Endothelial cell of umbilical vein (primary cell): ENCODE data around the gene GOLGA6A. TPM values are rescaled to one million over a fixed set of nuclear protein-coding genes. Genes with fewer than 3 reads are reported as not detected.

ENCODE experiments used
- BruUV-seq: library from RNA; stranded (reverse); fragments of 400-500 nt; replicated peaks from 2 replicates; lab custom pipeline; 2021; lab: Mats Ljungman, UMichigan
- CTCF ChIA-PET: fragments of 300-600, 350-600 bp; sonication (Branson Sonifier 250); formaldehyde crosslinking; loops from one replicate; lab custom pipeline; 2021; ENCODE audit warnings: antibody characterized with exemption, inconsistent platforms; lab: Charles Lee
- POLR2A ChIA-PET: fragments of 300-600, 350-600 bp; sonication (Branson Sonifier 250); formaldehyde crosslinking; loops from one replicate; lab custom pipeline; 2021; ENCODE audit warnings: antibody characterized with exemption, inconsistent platforms; lab: Charles Lee
- DNase-seq: peaks from one replicate; pipeline ENCODE4 v3.0.0-alpha.2; 2011; ENCODE audit warnings: low read depth, low spot score
- FAIRE-seq: peaks from 2 replicates; lab custom pipeline; 2011; peaks lifted over from hg19 to GRCh38; lab: Jason Lieb, UNC
- H2AFZ ChIP-seq: 2 replicates; pipeline ENCODE4 v1.6.0; 2012; ENCODE audit warnings: low read depth, low read length, control low read depth, inconsistent platforms
- H3K27ac ChIP-seq: 2 replicates; pipeline ENCODE4 v1.5.1; 2011; ENCODE audit warnings: low read depth, mild to moderate bottlenecking, control low read depth, low read length, moderate library complexity; ENCODE audit not compliant: insufficient read depth
- H3K27me3 ChIP-seq, 2 experiments: 2 replicates each; pipeline versions ENCODE4 v1.6.0 to v1.6.1; 2011; ENCODE audit warnings: low read length in 2 of 2, mixed read lengths in 1 of 2; ENCODE audit not compliant: control insufficient read depth in 2 of 2, insufficient read depth in 2 of 2
- H3K36me3 ChIP-seq, 2 experiments: 2 replicates in 1 of 2; 3 replicates in 1 of 2; pipeline ENCODE4 v1.5.1; 2011; ENCODE audit warnings: low read length in 2 of 2, mild to moderate bottlenecking in 1 of 2, moderate library complexity in 1 of 2; ENCODE audit not compliant: control insufficient read depth in 2 of 2, insufficient read depth in 2 of 2; ENCODE audit errors: extremely low read depth in 1 of 2
- H3K4me1 ChIP-seq: 3 replicates; pipeline ENCODE4 v1.5.1; 2011; ENCODE audit warnings: mild to moderate bottlenecking, low read length; ENCODE audit not compliant: control insufficient read depth, insufficient read depth; ENCODE audit errors: extremely low read depth
- H3K4me2 ChIP-seq: 2 replicates; pipeline ENCODE4 v1.6.1; 2011; ENCODE audit warnings: low read length, control low read depth, mixed read lengths; ENCODE audit not compliant: insufficient read depth
- H3K4me3 ChIP-seq, 3 experiments: fragments of 200-600 bp in 1 of 3; sonication (generic), shearing (Covaris generic) in 1 of 3; replicated peaks in 1 of 3; 2 replicates each; pipeline ENCODE4 v1.5.1; 2011 to 2016; ENCODE audit warnings: control low read depth in 3 of 3, low read length in 3 of 3, mild to moderate bottlenecking in 2 of 3, inconsistent platforms in 1 of 3, low read depth in 1 of 3, moderate library complexity in 1 of 3; ENCODE audit not compliant: insufficient read depth in 1 of 3
- H3K79me2 ChIP-seq: 2 replicates; pipeline ENCODE4 v1.6.0; 2012; ENCODE audit warnings: low read length, inconsistent platforms; ENCODE audit not compliant: control insufficient read depth, insufficient read depth
- H3K9ac ChIP-seq: replicated peaks from 2 replicates; pipeline ENCODE3; 2011; ENCODE audit warnings: low read length, control low read depth; ENCODE audit not compliant: insufficient read depth; ENCODE audit errors: extremely low read depth
- H3K9me1 ChIP-seq: replicated peaks from 3 replicates; pipeline ENCODE4 v1.6.0; 2011; ENCODE audit warnings: mild to moderate bottlenecking, low read length; ENCODE audit not compliant: control insufficient read depth, insufficient read depth; ENCODE audit errors: extremely low read depth
- H3K9me3 ChIP-seq: replicated peaks from 2 replicates; pipeline ENCODE4 v1.5.1; 2012; ENCODE audit warnings: low read length, inconsistent platforms; ENCODE audit not compliant: control insufficient read depth, insufficient read depth
- H4K20me1 ChIP-seq: replicated peaks from 2 replicates; pipeline ENCODE3; 2011; ENCODE audit warnings: mild to moderate bottlenecking, low read length; ENCODE audit not compliant: control insufficient read depth, insufficient read depth; ENCODE audit errors: extremely low read depth
- CTCF ChIP-seq, 2 donors: IDR thresholded peaks; 1 replicate in 1 of 2; 2 replicates in 1 of 2; pipeline ENCODE4 v1.5.1; 2011; ENCODE audit warnings: low read length in 2 of 2, mild to moderate bottlenecking in 2 of 2, moderate library complexity in 2 of 2, control low read depth in 1 of 2, inconsistent platforms in 1 of 2, low read depth in 1 of 2; ENCODE audit not compliant: insufficient read depth in 1 of 2; ENCODE audit errors: extremely low read depth in 1 of 2
- EZH2 ChIP-seq: IDR thresholded peaks from 2 replicates; pipeline ENCODE4 v1.6.1; 2012; ENCODE audit warnings: borderline replicate concordance, low read depth, mild to moderate bottlenecking, moderate library complexity, low read length, inconsistent platforms; ENCODE audit not compliant: severe bottlenecking
- FOS ChIP-seq: IDR thresholded peaks from 2 replicates; pipeline ENCODE4 v1.6.1; 2011; ENCODE audit warnings: mild to moderate bottlenecking, low read length, moderate library complexity, borderline replicate concordance; ENCODE audit not compliant: insufficient read depth
- GATA2 ChIP-seq: IDR thresholded peaks from 2 replicates; pipeline ENCODE4 v1.7.0; 2011; ENCODE audit warnings: low read depth, mild to moderate bottlenecking, moderate library complexity, mixed read lengths, low read length; ENCODE audit not compliant: insufficient read length, insufficient read depth
- JUN ChIP-seq: IDR thresholded peaks from 2 replicates; pipeline ENCODE4 v1.6.1; 2011; ENCODE audit warnings: borderline replicate concordance, low read depth; ENCODE audit not compliant: insufficient read length, insufficient read depth
- MAX ChIP-seq: IDR thresholded peaks from 2 replicates; pipeline ENCODE4 v1.6.1; 2011; ENCODE audit not compliant: insufficient read depth, insufficient read length
- MYC ChIP-seq: IDR thresholded peaks from one replicate; pipeline ENCODE4 v1.6.1; 2011; ENCODE audit warnings: mild to moderate bottlenecking, low read depth, low read length
- POLR2A ChIP-seq: IDR thresholded peaks from 2 replicates; pipeline ENCODE4 v1.6.1; 2012; ENCODE audit warnings: low read depth, mild to moderate bottlenecking, control low read depth, low read length
- POLR2AphosphoS5 ChIP-seq: IDR thresholded peaks from 2 replicates; pipeline ENCODE4 v1.6.1; 2012; ENCODE audit warnings: low read depth, mild to moderate bottlenecking, control low read depth, low read length, moderate library complexity; ENCODE audit not compliant: insufficient read depth
- dilution Hi-C: fragments of 300-500 bp; cut with MboI; formaldehyde crosslinking; loops from one replicate; pipeline ENCODE4 v1.15.0; 2019; ENCODE audit warnings: low sequenced_read_pairs; ENCODE audit not compliant: extremely low pct_ligation_motif_present
- intact Hi-C: fragments of 100-400 bp; cut with micrococcal nuclease; formaldehyde crosslinking; loops from one replicate; pipeline ENCODE4 v1.10.0; 2022
- polyA plus RNA-seq, 4 experiments: library from polyadenylated mRNA; depleted of rRNA in 3 of 4; stranded (reverse) in 3 of 4; unstranded in 1 of 4; fragments of >200 nt; gene quantifications; 2 replicates each; pipeline versions ENCODE4 v1.2.1 to v1.2.3, GENCODE V29; 2011 to 2012; ENCODE audit warnings: missing spikeins in 1 of 4
- total RNA-seq: library from RNA; stranded (reverse); gene quantifications from 2 replicates; pipeline ENCODE4 v1.2.3, GENCODE V29; 2021

GOLGA6A gene
- total and polyA plus RNA-seq, 2 donors (not counting 3 experiments of a cell fraction or from before 2014, with no cell fraction given): not detected

- POLR2A ChIA-PET: no interaction called here
- Histone ChIP-seq H3K79me2 (no peaks in the 10 kb centered on the region), H3K27me3 (no peaks in the 10 kb centered on the region), H3K4me3 (no peak overlapping the region), H3K9ac (no peak overlapping the region), H3K36me3 (no peaks in the 10 kb centered on the region), H3K4me1 (peaks cover 9% of the 10 kb centered on the region), H3K27ac (no peak overlapping the region), H3K9me1 (no peaks in the 10 kb centered on the region), H3K4me2 (no peak overlapping the region), H2AFZ (no peak overlapping the region), H3K9me3 (no peaks in the 10 kb centered on the region), H4K20me1 (no peaks in the 10 kb centered on the region)
- CTCF ChIA-PET: interaction anchor here (1.0 to 15.1 kb wide), 5 partner anchors 8 to 93 kb away, joined by 3 to 651 read pairs (median 10); no protein-coding TSS in a partner anchor
- intact Hi-C loops (no loop called here), dilution Hi-C loops (no loop called here)
- FAIRE-seq: no peak
- DNase-seq: no peak
- TF ChIP-seq POLR2A: no peak
- TF ChIP-seq MYC: no peak
- TF ChIP-seq FOS: no peak
- TF ChIP-seq JUN: no peak
- TF ChIP-seq GATA2: no peak
- TF ChIP-seq POLR2AphosphoS5: no peak
- TF ChIP-seq MAX: no peak
- TF ChIP-seq CTCF (IDR thresholded peaks at IDR 0.05; ENCODE audit: extremely low read depth in 1 of 2, insufficient read depth in 1 of 2, low read depth in 1 of 2, low read length in 2 of 2): no peak
- no peak for TF ChIP-seq EZH2
- BruUV-seq: no TSS peak
Observed at GRCh38 chr15:74044267-74045110, 37.9 kb downstream of the GOLGA6A start.
